GM19372 (cell line): Measurements from ENCODE around the gene MOCS2.
"Not testable (repeated sequence)": the region's sequence is repeated elsewhere in the genome, so short reads cannot be mapped to it uniquely, and the experiment has no call there.

Experiments
- ATAC-seq: cut with Tn5 transposase; IDR thresholded peaks from one replicate; pipeline ENCODE4 v1.9.1; 2021; ENCODE audit warnings: mild to moderate bottlenecking, low read depth, moderate library complexity; ENCODE audit not compliant: unreplicated experiment

MOCS2 gene

GRCh38 chr5:53109443-53110127 is at the start of gene MOCS2:
Gene MOCS2, minus strand, starts transcription at chr5:53109757. Its CDS starts 2,583 bp downstream, at chr5:53107174.
- ATAC-seq, result peak; percentile 94

GRCh38 chr5:53151713-53152458 is 42.3 kb upstream of the MOCS2 start:
- no peak for ATAC-seq

GRCh38 chr5:53133020-53133419 is 23.5 kb upstream of the MOCS2 start:
- no peak for ATAC-seq

- ATAC-seq, result no peak
These were observed 20.7 kb upstream of the MOCS2 start for GRCh38 chr5:53130266-53130665.

- no peak for ATAC-seq
These were observed 18.9 kb upstream of the MOCS2 start for GRCh38 chr5:53128481-53128880.

GRCh38 chr5:53127107-53127506 is 17.6 kb upstream of the MOCS2 start:
- no peak for ATAC-seq

- ATAC-seq, result no peak
These were observed 17.0 kb upstream of the MOCS2 start for GRCh38 chr5:53126521-53126920.

- ATAC-seq, result no peak
These were observed 14.1 kb upstream of the MOCS2 start for GRCh38 chr5:53123702-53124101.

GRCh38 chr5:53120165-53120564 is 10.6 kb upstream of the MOCS2 start:
- no peak for ATAC-seq

- ATAC-seq, result no peak
These were observed 9.3 kb upstream of the MOCS2 start for GRCh38 chr5:53118879-53119278.

GRCh38 chr5:53116597-53116996 is 7.0 kb upstream of the MOCS2 start:
- ATAC-seq, result no peak

- no peak for ATAC-seq
These were observed 5.4 kb upstream of the MOCS2 start for GRCh38 chr5:53114988-53115387.

- no peak for ATAC-seq
These were observed 4.4 kb upstream of the MOCS2 start for GRCh38 chr5:53113947-53114346.

GRCh38 chr5:53112909-53113308 is 3.4 kb upstream of the MOCS2 start:
- ATAC-seq, result no peak

- ATAC-seq, result not testable (repeated sequence)
These were observed 2.8 kb upstream of the MOCS2 start for GRCh38 chr5:53112307-53112706.

- no peak for ATAC-seq
These were observed 1.6 kb upstream of the MOCS2 start for GRCh38 chr5:53111139-53111538.

GRCh38 chr5:53110156-53110555 is 599 bp upstream of the MOCS2 start:
- peak; percentile 4 for ATAC-seq

GRCh38 chr5:53109056-53109442 is 508 bp downstream of the MOCS2 start:
- peak; percentile 9 for ATAC-seq

- ATAC-seq, result no peak
These were observed 3.8 kb downstream of the MOCS2 start for GRCh38 chr5:53105611-53106300.

- no peak for ATAC-seq
These were observed 9.0 kb downstream of the MOCS2 start for GRCh38 chr5:53100606-53101005.

GRCh38 chr5:53099546-53099945 is 10.0 kb downstream of the MOCS2 start:
- no peak for ATAC-seq
